Fibroblast of lung (primary cell): ENCODE measurements around the gene NEDD4L.

Experiments
- EZH2 ChIP-seq: IDR thresholded peaks from 2 replicates; pipeline ENCODE4 v1.5.1; 2012; ENCODE audit warnings: low read length, control low read depth, mild to moderate bottlenecking; ENCODE audit errors: missing control alignments
- TF ChIP-seq, protein P1 (sequence below), 2 donors: IDR thresholded peaks in 1 of 2; conservative IDR thresholded peaks in 1 of 2; 1 replicate in 1 of 2; 2 replicates in 1 of 2; pipeline ENCODE4 v1.5.1; 2011 to 2012; ENCODE audit warnings: low read length in 2 of 2, control low read depth in 1 of 2, inconsistent platforms in 1 of 2, low read depth in 1 of 2, mild to moderate bottlenecking in 1 of 2

DNA sequence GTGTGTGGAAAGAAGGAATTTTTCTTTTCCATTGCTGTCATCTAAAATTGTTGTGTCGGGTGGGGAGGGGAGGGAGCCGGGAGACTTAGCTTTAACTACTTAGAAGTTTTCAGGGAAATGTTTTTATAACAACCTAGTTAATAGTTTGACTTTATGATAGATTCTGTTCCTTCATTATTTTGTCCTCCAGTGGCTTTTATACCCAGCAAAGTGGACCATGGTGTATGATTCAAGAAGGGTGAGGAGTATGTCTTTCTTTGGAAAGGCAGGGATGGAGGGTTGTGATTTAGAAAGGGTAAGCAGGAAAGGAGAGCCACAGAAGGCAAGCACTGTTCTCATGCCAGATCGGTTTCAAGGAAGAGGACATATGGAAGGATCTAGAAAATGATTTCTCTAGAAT lies 261.8 kb downstream of the NEDD4L start:
- no peak for TF ChIP-seq EZH2
- TF ChIP-seq, protein P1, sequence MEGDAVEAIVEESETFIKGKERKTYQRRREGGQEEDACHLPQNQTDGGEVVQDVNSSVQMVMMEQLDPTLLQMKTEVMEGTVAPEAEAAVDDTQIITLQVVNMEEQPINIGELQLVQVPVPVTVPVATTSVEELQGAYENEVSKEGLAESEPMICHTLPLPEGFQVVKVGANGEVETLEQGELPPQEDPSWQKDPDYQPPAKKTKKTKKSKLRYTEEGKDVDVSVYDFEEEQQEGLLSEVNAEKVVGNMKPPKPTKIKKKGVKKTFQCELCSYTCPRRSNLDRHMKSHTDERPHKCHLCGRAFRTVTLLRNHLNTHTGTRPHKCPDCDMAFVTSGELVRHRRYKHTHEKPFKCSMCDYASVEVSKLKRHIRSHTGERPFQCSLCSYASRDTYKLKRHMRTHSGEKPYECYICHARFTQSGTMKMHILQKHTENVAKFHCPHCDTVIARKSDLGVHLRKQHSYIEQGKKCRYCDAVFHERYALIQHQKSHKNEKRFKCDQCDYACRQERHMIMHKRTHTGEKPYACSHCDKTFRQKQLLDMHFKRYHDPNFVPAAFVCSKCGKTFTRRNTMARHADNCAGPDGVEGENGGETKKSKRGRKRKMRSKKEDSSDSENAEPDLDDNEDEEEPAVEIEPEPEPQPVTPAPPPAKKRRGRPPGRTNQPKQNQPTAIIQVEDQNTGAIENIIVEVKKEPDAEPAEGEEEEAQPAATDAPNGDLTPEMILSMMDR (conservative IDR thresholded peaks at IDR 0.05 in 1 of 2, IDR thresholded peaks at IDR 0.05 in 1 of 2; ENCODE audit: low read depth in 1 of 2, low read length in 2 of 2) = no peak
